HepG2 (cell line): ENCODE results near the gene INAFM2. TPM values are rescaled to one million over a fixed set of nuclear protein-coding genes. Genes with fewer than 3 reads are reported as not detected.

Experiments
- DPF2 ChIP-seq: sonication (generic); formaldehyde crosslinking; IDR thresholded peaks from 2 replicates; pipeline ENCODE4 v1.4.0; 2020; ENCODE audit warnings: mild to moderate bottlenecking, low read depth, missing genetic modification reagents, borderline replicate concordance
- E2F1 ChIP-seq: sonication (generic); formaldehyde crosslinking; IDR thresholded peaks from 2 replicates; pipeline ENCODE4 v1.5.0; 2020; ENCODE audit warnings: missing genetic modification reagents
- GLI4 ChIP-seq: sonication (generic); formaldehyde crosslinking; IDR thresholded peaks from 2 replicates; pipeline ENCODE4 v1.5.1; 2020; ENCODE audit warnings: missing genetic modification reagents, mild to moderate bottlenecking, moderate library complexity, borderline replicate concordance
- KLF9 ChIP-seq: IDR thresholded peaks from 2 replicates; pipeline ENCODE4 v1.6.1; 2016; ENCODE audit warnings: low read depth
- NFE2 ChIP-seq: sonication (generic); formaldehyde crosslinking; IDR thresholded peaks from 2 replicates; pipeline ENCODE4 v1.4.0; 2020; ENCODE audit warnings: missing genetic modification reagents
- PLRG1 ChIP-seq: fragments of 450-650 bp; conservative IDR thresholded peaks from 2 replicates; pipeline ENCODE4 v1.6.1; 2016
- PRPF4 ChIP-seq: fragments of 200-400 bp; formaldehyde crosslinking; IDR thresholded peaks from 2 replicates; pipeline ENCODE4 v1.6.1; 2016; ENCODE audit warnings: low read length, low read depth; ENCODE audit not compliant: poor library complexity, severe bottlenecking
- ZNF556 ChIP-seq: sonication (generic); formaldehyde crosslinking; IDR thresholded peaks from 2 replicates; pipeline ENCODE4 v1.4.0; 2020; ENCODE audit warnings: mild to moderate bottlenecking, missing genetic modification reagents, borderline replicate concordance
- ZNF652 ChIP-seq: IDR thresholded peaks from 2 replicates; pipeline ENCODE4 v1.6.1; 2016; ENCODE audit warnings: low read depth, borderline replicate concordance
- ZNF737 ChIP-seq: sonication (generic); formaldehyde crosslinking; IDR thresholded peaks from 2 replicates; pipeline ENCODE4 v1.5.0; 2020; ENCODE audit warnings: missing genetic modification reagents, mild to moderate bottlenecking, borderline replicate concordance
- ZNF761 ChIP-seq: sonication (generic); formaldehyde crosslinking; conservative IDR thresholded peaks from 2 replicates; pipeline ENCODE4 v1.4.0; 2020; ENCODE audit warnings: mild to moderate bottlenecking, missing genetic modification reagents
- ZNF777 ChIP-seq: sonication (generic); formaldehyde crosslinking; IDR thresholded peaks from 2 replicates; pipeline ENCODE4 v1.4.0; 2020; ENCODE audit warnings: missing genetic modification reagents
- ZNF839 ChIP-seq: sonication (generic); formaldehyde crosslinking; IDR thresholded peaks from 2 replicates; pipeline ENCODE4 v1.4.0; 2020; ENCODE audit warnings: missing genetic modification reagents, mild to moderate bottlenecking, borderline replicate concordance
- ZNF891 ChIP-seq: sonication (generic); formaldehyde crosslinking; IDR thresholded peaks from 2 replicates; pipeline ENCODE4 v1.5.0; 2020; ENCODE audit warnings: mild to moderate bottlenecking, missing genetic modification reagents
- polyA plus RNA-seq, 8 experiments: library from polyadenylated mRNA; depleted of rRNA in 3 of 8; stranded (reverse) in 7 of 8; unstranded in 1 of 8; fragments of >200 nt; fragmentation: Illumina TruSeq in 4 of 8; extraction: Trizol in 4 of 8; gene quantifications; 2 replicates each; pipeline versions ENCODE4 v1.2.1 to v1.2.3, GENCODE V29; 2011 to 2016; ENCODE audit warnings: low read depth in 4 of 8, missing spikeins in 1 of 8, mixed read lengths in 1 of 8; ENCODE audit not compliant: insufficient read depth in 1 of 8
- total RNA-seq, 5 experiments: library from RNA; depleted of rRNA; stranded (reverse); fragments of >200 nt; fragmentation: Illumina TruSeq; extraction: Trizol; gene quantifications; 2 replicates each; pipeline ENCODE4 v1.2.3, GENCODE V29; 2016; ENCODE audit warnings: low read depth in 1 of 5
- TF ChIP-seq, protein P1 (sequence below): sonication (generic); formaldehyde crosslinking; IDR thresholded peaks from 2 replicates; pipeline ENCODE4 v1.4.0; 2020; ENCODE audit warnings: low read depth, missing genetic modification reagents
- TF ChIP-seq, protein P2 (sequence below): sonication (generic); formaldehyde crosslinking; IDR thresholded peaks from 2 replicates; pipeline ENCODE4 v1.5.0; 2020; ENCODE audit warnings: missing genetic modification reagents
- TF ChIP-seq, protein P3 (sequence below): sonication (generic); formaldehyde crosslinking; IDR thresholded peaks from 2 replicates; pipeline ENCODE4 v1.4.0; 2020; ENCODE audit warnings: missing genetic modification reagents
- TF ChIP-seq, protein P4 (sequence below): sonication (generic); formaldehyde crosslinking; IDR thresholded peaks from 2 replicates; pipeline ENCODE4 v1.5.0; 2020; ENCODE audit warnings: missing genetic modification reagents
- TF ChIP-seq, protein P5 (sequence below): sonication (generic); formaldehyde crosslinking; IDR thresholded peaks from 2 replicates; pipeline ENCODE4 v1.5.0; 2020; ENCODE audit warnings: missing genetic modification reagents

Gene INAFM2
- total and polyA plus RNA-seq, 2 of the 13 experiments (the other 11 are each of a cell fraction or from before 2014, with no cell fraction given), result 5.5 to 6.5 TPM

DNA sequence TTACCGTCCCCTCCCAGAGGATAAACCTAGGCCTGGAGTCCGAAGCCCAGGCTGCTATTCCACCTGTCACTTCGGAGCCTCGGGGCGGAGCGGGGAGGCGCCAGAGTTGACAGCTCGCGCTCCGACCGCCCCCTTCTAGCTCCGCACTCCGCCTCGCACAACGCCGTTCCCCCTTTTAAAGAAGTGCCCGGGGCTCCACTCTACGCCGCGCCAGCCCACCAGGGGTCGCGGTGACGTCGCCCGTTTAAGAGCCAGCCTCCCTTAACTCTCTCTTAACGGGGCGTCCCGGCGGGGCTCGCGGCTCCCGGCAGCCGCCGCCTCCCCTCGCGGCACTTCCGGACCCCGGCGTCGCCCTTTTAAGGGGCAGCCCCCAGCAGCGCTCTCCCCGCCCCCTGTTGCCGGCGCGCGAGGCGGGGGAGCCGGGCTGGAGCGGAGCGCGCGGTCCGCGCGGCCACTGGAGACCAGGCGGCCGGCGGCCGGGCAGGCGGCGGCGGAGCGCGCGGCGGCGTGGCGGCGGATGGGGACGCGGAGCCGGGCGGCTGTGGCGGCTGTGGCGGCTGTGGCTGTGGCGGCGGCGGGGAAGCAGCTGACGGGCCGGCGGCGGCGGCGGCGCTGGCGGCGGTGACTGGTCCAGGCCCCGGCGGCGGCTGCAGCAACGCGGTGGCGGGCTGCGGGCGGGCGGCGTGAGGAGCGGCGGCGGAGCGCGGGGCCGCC is at the start of gene INAFM2 (continued):
- TF ChIP-seq, protein P1, sequence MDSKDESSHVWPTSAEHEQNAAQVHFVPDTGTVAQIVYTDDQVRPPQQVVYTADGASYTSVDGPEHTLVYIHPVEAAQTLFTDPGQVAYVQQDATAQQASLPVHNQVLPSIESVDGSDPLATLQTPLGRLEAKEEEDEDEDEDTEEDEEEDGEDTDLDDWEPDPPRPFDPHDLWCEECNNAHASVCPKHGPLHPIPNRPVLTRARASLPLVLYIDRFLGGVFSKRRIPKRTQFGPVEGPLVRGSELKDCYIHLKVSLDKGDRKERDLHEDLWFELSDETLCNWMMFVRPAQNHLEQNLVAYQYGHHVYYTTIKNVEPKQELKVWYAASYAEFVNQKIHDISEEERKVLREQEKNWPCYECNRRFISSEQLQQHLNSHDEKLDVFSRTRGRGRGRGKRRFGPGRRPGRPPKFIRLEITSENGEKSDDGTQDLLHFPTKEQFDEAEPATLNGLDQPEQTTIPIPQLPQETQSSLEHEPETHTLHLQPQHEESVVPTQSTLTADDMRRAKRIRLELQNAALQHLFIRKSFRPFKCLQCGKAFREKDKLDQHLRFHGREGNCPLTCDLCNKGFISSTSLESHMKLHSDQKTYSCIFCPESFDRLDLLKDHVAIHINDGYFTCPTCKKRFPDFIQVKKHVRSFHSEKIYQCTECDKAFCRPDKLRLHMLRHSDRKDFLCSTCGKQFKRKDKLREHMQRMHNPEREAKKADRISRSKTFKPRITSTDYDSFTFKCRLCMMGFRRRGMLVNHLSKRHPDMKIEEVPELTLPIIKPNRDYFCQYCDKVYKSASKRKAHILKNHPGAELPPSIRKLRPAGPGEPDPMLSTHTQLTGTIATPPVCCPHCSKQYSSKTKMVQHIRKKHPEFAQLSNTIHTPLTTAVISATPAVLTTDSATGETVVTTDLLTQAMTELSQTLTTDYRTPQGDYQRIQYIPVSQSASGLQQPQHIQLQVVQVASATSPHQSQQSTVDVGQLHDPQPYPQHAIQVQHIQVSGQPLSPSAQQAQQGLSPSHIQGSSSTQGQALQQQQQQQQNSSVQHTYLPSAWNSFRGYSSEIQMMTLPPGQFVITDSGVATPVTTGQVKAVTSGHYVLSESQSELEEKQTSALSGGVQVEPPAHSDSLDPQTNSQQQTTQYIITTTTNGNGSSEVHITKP (CRISPR knock-in tag), result no peak
- TF ChIP-seq, protein P2, sequence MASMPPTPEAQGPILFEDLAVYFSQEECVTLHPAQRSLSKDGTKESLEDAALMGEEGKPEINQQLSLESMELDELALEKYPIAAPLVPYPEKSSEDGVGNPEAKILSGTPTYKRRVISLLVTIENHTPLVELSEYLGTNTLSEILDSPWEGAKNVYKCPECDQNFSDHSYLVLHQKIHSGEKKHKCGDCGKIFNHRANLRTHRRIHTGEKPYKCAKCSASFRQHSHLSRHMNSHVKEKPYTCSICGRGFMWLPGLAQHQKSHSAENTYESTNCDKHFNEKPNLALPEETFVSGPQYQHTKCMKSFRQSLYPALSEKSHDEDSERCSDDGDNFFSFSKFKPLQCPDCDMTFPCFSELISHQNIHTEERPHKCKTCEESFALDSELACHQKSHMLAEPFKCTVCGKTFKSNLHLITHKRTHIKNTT (CRISPR knock-in tag), result no peak
- TF ChIP-seq, protein P3, sequence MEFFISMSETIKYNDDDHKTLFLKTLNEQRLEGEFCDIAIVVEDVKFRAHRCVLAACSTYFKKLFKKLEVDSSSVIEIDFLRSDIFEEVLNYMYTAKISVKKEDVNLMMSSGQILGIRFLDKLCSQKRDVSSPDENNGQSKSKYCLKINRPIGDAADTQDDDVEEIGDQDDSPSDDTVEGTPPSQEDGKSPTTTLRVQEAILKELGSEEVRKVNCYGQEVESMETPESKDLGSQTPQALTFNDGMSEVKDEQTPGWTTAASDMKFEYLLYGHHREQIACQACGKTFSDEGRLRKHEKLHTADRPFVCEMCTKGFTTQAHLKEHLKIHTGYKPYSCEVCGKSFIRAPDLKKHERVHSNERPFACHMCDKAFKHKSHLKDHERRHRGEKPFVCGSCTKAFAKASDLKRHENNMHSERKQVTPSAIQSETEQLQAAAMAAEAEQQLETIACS, result peak; percentile 53; the same call in 1 of the 2 replicates
- TF ChIP-seq ZNF556 (0 out of 2 replicates have a peak, but pooled peaks have one; percentile 25), ZNF777 (CRISPR knock-in tag) (peak; percentile 36; the same call in 1 of the 2 replicates), KLF9 (CRISPR knock-in tag) (no peak), PLRG1 (no peak), GLI4 (CRISPR knock-in tag) (no peak), PRPF4 (no peak), DPF2 (CRISPR knock-in tag) (no peak), ZNF891 (CRISPR knock-in tag) (no peak), ZNF737 (CRISPR knock-in tag) (no peak), NFE2 (no peak), E2F1 (no peak), ZNF839 (CRISPR knock-in tag) (no peak), ZNF652 (CRISPR knock-in tag) (peak; percentile 77; the same call in 1 of the 2 replicates), ZNF761 (CRISPR knock-in tag) (no peak)
- TF ChIP-seq, protein P4, sequence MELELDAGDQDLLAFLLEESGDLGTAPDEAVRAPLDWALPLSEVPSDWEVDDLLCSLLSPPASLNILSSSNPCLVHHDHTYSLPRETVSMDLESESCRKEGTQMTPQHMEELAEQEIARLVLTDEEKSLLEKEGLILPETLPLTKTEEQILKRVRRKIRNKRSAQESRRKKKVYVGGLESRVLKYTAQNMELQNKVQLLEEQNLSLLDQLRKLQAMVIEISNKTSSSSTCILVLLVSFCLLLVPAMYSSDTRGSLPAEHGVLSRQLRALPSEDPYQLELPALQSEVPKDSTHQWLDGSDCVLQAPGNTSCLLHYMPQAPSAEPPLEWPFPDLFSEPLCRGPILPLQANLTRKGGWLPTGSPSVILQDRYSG (CRISPR knock-in tag), result no peak
- TF ChIP-seq, protein P5, sequence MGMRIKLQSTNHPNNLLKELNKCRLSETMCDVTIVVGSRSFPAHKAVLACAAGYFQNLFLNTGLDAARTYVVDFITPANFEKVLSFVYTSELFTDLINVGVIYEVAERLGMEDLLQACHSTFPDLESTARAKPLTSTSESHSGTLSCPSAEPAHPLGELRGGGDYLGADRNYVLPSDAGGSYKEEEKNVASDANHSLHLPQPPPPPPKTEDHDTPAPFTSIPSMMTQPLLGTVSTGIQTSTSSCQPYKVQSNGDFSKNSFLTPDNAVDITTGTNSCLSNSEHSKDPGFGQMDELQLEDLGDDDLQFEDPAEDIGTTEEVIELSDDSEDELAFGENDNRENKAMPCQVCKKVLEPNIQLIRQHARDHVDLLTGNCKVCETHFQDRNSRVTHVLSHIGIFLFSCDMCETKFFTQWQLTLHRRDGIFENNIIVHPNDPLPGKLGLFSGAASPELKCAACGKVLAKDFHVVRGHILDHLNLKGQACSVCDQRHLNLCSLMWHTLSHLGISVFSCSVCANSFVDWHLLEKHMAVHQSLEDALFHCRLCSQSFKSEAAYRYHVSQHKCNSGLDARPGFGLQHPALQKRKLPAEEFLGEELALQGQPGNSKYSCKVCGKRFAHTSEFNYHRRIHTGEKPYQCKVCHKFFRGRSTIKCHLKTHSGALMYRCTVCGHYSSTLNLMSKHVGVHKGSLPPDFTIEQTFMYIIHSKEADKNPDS, result no peak
